Stimulated activated CD8-positive, alpha-beta memory T cell treated with anti-CD3 and anti-CD28 coated beads, Interleukin-12 subunit alpha, Interleukin-12 subunit beta, amount 100 ng/mL, for 24 hours (primary cell): ENCODE data around the gene CCNQ.

Source experiments
- DNase-seq: peaks from one replicate; pipeline ENCODE4 v3.0.0-alpha.2; 2020; ENCODE audit errors: extremely low read depth

The CCNQ gene

GRCh38 chrX:153637121-153638040 lies 38.4 kb upstream of the CCNQ start:
- no peak for DNase-seq

- DNase-seq = no peak
Observed at GRCh38 chrX:153636716-153637115, 37.8 kb upstream of the CCNQ start.

GRCh38 chrX:153635788-153636668 lies 37.1 kb upstream of the CCNQ start:
- no peak for DNase-seq

- DNase-seq = no peak
Observed at GRCh38 chrX:153635388-153635787, 36.4 kb upstream of the CCNQ start.

GRCh38 chrX:153634832-153635231 lies 35.9 kb upstream of the CCNQ start:
- no peak for DNase-seq

- no peak for DNase-seq
Observed at GRCh38 chrX:153634236-153634635, 35.3 kb upstream of the CCNQ start.

GRCh38 chrX:153633607-153634180 lies 34.8 kb upstream of the CCNQ start:
- no peak for DNase-seq

GRCh38 chrX:153633048-153633447 lies 34.1 kb upstream of the CCNQ start:
- no peak for DNase-seq

- DNase-seq = no peak
Observed at GRCh38 chrX:153632595-153632946, 33.6 kb upstream of the CCNQ start.

- no peak for DNase-seq
Observed at GRCh38 chrX:153631907-153632594, 33.1 kb upstream of the CCNQ start.

- DNase-seq = no peak
Observed at GRCh38 chrX:153631346-153631745, 32.4 kb upstream of the CCNQ start.

GRCh38 chrX:153628665-153629064 lies 29.7 kb upstream of the CCNQ start:
- no peak for DNase-seq

GRCh38 chrX:153628129-153628528 lies 29.2 kb upstream of the CCNQ start:
- no peak for DNase-seq

- DNase-seq = no peak
Observed at GRCh38 chrX:153627675-153628111, 28.8 kb upstream of the CCNQ start.

GRCh38 chrX:153626863-153627674 lies 28.1 kb upstream of the CCNQ start:
- DNase-seq = no peak

GRCh38 chrX:153626025-153626633 lies 27.2 kb upstream of the CCNQ start:
- DNase-seq = no peak

- no peak for DNase-seq
Observed at GRCh38 chrX:153625271-153626024, 26.5 kb upstream of the CCNQ start.

GRCh38 chrX:153624196-153625091 lies 25.5 kb upstream of the CCNQ start:
- DNase-seq = no peak
